Renal pelvis (tissue), 4 donors: Measurements from ENCODE around the gene VHLL. TPM values are rescaled to one million over a fixed set of nuclear protein-coding genes. Genes with fewer than 3 reads are reported as not detected.

Experiments used
- DNase-seq: peaks from one replicate; pipeline ENCODE4 v3.0.0-alpha.2; 2013
- polyA plus RNA-seq, 3 donors: library from polyadenylated mRNA; unstranded; fragments of 120-200 nt; gene quantifications; one replicate each; pipeline ENCODE4 v1.2.1, GENCODE V29; 2013; ENCODE audit not compliant: insufficient read length in 3 of 3

The VHLL gene
- polyA plus RNA-seq, 3 donors, result not detected

DNA sequence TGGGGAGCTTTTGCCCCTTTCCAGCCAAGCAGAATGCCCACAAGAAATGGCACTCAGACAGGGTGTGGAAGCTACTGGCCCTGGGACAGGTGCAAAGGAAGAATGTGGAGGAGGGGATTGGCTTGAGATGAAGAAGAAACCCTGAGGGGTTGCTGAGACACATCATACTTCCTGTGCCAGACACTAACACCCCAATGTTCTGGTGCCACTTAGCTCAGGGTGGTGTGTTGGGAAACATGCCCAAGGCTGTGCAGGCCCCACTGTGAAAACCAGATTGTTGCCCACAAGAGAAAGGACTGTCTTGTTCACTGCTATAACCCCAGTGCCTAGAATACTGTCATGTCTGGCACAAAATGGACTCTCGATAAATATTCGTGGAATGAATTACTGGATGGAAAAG, 41.4 kb downstream of the VHLL start:
- no peak for DNase-seq

DNA sequence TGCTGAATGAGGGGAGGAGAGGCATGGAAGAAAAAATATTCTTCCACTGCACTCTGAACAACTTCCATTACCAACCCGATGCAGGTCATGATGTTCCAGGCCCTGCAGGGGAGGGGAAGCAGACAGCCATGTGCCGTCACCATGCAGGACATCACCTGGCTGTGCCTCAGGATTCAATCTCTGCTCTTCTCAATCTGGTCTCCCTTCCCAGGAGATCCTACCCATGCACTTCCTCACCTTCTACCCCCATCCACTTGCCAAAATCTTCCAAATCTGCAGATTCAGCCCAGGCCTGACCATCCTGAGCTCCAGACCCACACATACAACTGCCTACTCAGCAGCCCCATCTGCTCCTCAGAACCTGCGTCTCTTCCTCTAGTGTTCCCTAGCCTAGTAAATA, 45.5 kb downstream of the VHLL start:
- DNase-seq, result no peak

DNA sequence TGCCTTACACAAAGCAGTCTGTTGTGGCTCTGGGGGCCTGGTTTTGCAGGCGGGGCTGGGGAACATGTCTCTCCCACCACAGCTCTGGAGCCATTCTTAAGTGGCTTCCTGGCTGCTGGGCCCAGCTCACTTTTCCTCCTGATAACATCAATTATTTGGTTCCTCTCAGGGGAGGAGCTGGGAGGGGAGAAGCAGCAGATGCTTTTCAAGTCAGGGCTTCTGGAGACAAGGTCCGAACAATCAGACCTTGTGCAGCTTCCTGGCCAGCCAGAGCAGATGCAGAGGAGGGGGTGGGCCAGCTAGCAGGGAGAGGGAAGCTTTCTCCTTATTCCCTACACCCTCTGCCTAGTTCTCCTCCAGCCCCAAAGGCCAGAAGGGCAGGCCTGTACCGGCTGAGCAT, 47.6 kb downstream of the VHLL start:
- DNase-seq, result no peak

DNA sequence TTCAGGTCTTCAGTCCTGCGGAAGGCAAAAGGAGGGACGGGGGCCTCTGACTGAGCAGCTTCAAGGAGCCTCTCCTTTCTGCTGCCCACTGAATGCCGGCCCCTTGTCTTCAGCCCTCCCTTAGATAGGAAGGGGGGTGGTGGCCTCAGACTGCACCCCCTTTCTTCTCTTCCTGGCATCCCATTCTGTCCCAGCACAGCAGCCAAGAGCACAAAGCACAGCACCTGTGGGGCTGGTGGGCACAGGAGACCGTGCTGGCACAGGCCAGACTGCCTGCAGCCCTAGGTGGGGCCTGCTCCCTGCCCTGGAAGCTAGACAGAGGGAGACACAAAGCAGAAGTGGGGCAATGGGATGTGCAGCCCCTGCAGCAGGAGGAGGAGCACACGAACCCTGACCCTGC, 49.5 kb downstream of the VHLL start:
- no peak for DNase-seq

Other genes with a start within 250 kb of the VHLL start
- 10 to 100 TPM; 57.5 to 59.6 (median 58.5) TPM for gene UBQLN4, start 245.5 kb downstream of the VHLL start, polyA plus RNA-seq
- gene LAMTOR2, start 244.5 kb downstream of the VHLL start, polyA plus RNA-seq, result 10 to 100 TPM; 55.9 to 67.2 (median 63.9) TPM
- 10 to 100 TPM; 54.4 to 61.6 (median 55.3) TPM for gene RAB25, start 238.1 kb downstream of the VHLL start, polyA plus RNA-seq
- gene MEX3A, start 216.8 kb downstream of the VHLL start, polyA plus RNA-seq, result 10 to 100 TPM; 43.2 to 53.5 (median 50.1) TPM
- gene LMNA, start 184.6 kb downstream of the VHLL start, polyA plus RNA-seq, result 100 to 1,000 TPM in 2 of 3 donors, 10 to 100 TPM in 1; 84.6 to 104 (median 103) TPM
- 10 to 100 TPM; 21.2 to 27.5 (median 21.3) TPM for gene SEMA4A, start 145.7 kb downstream of the VHLL start, polyA plus RNA-seq
- 10 to 100 TPM; 28.4 to 38.0 (median 29.6) TPM for gene SLC25A44, start 105.2 kb downstream of the VHLL start, polyA plus RNA-seq
- gene PMF1, start 86.3 kb downstream of the VHLL start, polyA plus RNA-seq, result 100 to 1,000 TPM in 1 of 3 donors, 10 to 100 TPM in 2; 89.6 to 102 (median 99.1) TPM
- gene BGLAP, start 57.1 kb downstream of the VHLL start, polyA plus RNA-seq, result 1 to 10 TPM; 1.7 to 8.8 (median 8.0) TPM
- 1 to 10 TPM; 5.0 to 7.1 (median 7.1) TPM for gene PAQR6, start 51.3 kb downstream of the VHLL start, polyA plus RNA-seq
- gene SMG5, start 16.5 kb downstream of the VHLL start, polyA plus RNA-seq, result 10 to 100 TPM; 70.9 to 75.4 (median 72.9) TPM
- gene TMEM79, start 15.0 kb downstream of the VHLL start, polyA plus RNA-seq, result 1 to 10 TPM; 6.9 to 8.4 (median 7.3) TPM
- 10 to 100 TPM; 63.9 to 71.9 (median 66.9) TPM for gene GLMP, start 3.6 kb downstream of the VHLL start, polyA plus RNA-seq
- gene CCT3, start 39.0 kb upstream of the VHLL start, polyA plus RNA-seq, result 100 to 1,000 TPM; 297 to 392 (median 363) TPM
- gene TSACC, start 39.2 kb upstream of the VHLL start, polyA plus RNA-seq, result 1 to 10 TPM in 2 of 3 donors, under 1 TPM in 1; 0.97 to 2.0 (median 1.3) TPM
- gene RHBG, start 69.9 kb upstream of the VHLL start, polyA plus RNA-seq, result 10 to 100 TPM; 13.6 to 26.0 (median 21.5) TPM
- 10 to 100 TPM; 25.9 to 29.3 (median 26.8) TPM for gene MEF2D, start 201.5 kb upstream of the VHLL start, polyA plus RNA-seq